Activated CD4-positive, alpha-beta T cell treated with anti-CD3 and anti-CD28 coated beads, Interleukin-2, Interleukin-6, amounts not matched to agents 100 ng/mL and 50 ng/mL, durations not matched to agents 16 hours and 8 hours (primary cell): Measurements from ENCODE around the gene PEX1.
"Not testable (repeated sequence)": the region's sequence is repeated elsewhere in the genome, so short reads cannot be mapped to it uniquely, and the experiment has no call there.

ENCODE experiments used
- DNase-seq: peaks from one replicate; pipeline ENCODE4 v3.0.0-alpha.2; 2020

The PEX1 gene

GRCh38 chr7:92456236-92456635 is 72.1 kb downstream of the PEX1 start:
- no peak for DNase-seq

GRCh38 chr7:92451645-92452044 is 76.7 kb downstream of the PEX1 start:
- DNase-seq: no peak

GRCh38 chr7:92448205-92448747 is 80.0 kb downstream of the PEX1 start:
- peak; percentile 55 for DNase-seq

- DNase-seq: peak; percentile 92
These were observed 80.7 kb downstream of the PEX1 start, which contains the start of gene GATAD1 for GRCh38 chr7:92447345-92448204. Gene GATAD1, plus strand, starts transcription at chr7:92447482. Its CDS starts 248 bp downstream, at chr7:92447730.

- no peak for DNase-seq
These were observed 81.4 kb downstream of the PEX1 start for GRCh38 chr7:92446869-92447344.

GRCh38 chr7:92442720-92443119 is 85.6 kb downstream of the PEX1 start:
- DNase-seq: not testable (repeated sequence)

- no peak for DNase-seq
These were observed 90.3 kb downstream of the PEX1 start for GRCh38 chr7:92437956-92438491.
